ENCODE results near the gene TBC1D7.
A peak's percentile ranks its signal among the peaks of the same experiment; 100 is the strongest.

Gene TBC1D7

DNA sequence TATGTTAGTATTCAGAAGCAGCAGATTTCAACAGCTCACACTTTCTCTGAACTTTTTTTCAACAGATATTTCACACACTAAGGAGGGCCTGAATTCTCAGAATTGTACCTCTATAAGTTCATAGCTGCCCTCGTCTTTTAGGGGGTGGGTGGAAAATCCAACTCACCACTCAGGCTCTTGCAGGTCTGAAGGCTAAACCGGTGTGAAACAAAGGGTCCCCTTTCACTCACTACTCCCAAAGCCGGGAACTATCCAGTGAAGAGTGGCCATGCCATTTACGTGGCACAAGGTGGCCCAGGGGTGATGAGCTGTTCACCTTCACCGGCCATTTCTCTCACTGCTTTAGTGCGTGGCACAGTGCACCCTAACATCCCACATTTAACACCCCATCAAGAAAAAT is 24.2 kb downstream of the TBC1D7 start:
- TF ChIP-seq, protein P1, sequence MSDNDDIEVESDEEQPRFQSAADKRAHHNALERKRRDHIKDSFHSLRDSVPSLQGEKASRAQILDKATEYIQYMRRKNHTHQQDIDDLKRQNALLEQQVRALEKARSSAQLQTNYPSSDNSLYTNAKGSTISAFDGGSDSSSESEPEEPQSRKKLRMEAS (IDR thresholded peaks at IDR 0.05; ENCODE audit: low read depth, low read length) = no peak
- TF ChIP-seq POLR2A (IDR thresholded peaks at IDR 0.05; ENCODE audit: extremely low read depth, insufficient read length) (no peak), MYC (IDR thresholded peaks at IDR 0.05; ENCODE audit: low read depth, low read length) (no peak)
- TF ChIP-seq, protein P2, sequence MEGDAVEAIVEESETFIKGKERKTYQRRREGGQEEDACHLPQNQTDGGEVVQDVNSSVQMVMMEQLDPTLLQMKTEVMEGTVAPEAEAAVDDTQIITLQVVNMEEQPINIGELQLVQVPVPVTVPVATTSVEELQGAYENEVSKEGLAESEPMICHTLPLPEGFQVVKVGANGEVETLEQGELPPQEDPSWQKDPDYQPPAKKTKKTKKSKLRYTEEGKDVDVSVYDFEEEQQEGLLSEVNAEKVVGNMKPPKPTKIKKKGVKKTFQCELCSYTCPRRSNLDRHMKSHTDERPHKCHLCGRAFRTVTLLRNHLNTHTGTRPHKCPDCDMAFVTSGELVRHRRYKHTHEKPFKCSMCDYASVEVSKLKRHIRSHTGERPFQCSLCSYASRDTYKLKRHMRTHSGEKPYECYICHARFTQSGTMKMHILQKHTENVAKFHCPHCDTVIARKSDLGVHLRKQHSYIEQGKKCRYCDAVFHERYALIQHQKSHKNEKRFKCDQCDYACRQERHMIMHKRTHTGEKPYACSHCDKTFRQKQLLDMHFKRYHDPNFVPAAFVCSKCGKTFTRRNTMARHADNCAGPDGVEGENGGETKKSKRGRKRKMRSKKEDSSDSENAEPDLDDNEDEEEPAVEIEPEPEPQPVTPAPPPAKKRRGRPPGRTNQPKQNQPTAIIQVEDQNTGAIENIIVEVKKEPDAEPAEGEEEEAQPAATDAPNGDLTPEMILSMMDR (IDR thresholded peaks at IDR 0.05; ENCODE audit: low read depth, low read length) = no peak
- H3K4me3 ChIP-seq (ENCODE audit: low read depth, low read length) = no peak overlapping the region
- no peak for DNase-seq (ENCODE audit: low read depth)

DNA sequence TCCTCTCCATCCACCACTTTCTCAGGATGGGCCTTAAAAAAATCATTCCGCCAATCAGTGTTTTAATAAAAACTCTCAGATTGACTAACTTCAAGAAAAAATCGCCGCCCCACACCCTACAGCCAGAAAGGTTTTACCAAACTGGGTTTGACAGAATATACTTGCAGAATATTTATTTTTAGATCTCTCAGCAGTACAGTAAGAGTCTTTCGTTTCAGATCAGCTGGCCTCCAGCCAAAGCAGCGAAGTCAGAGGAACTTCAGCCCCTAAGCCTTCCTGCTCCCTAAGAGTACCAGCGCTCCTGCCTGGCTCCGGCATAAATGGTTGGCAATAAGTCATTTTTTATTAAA is 24.7 kb downstream of the TBC1D7 start:
- DNase-seq (ENCODE audit: low read depth) = no peak
- H3K4me3 ChIP-seq (ENCODE audit: low read depth, low read length) = no peak overlapping the region

DNA sequence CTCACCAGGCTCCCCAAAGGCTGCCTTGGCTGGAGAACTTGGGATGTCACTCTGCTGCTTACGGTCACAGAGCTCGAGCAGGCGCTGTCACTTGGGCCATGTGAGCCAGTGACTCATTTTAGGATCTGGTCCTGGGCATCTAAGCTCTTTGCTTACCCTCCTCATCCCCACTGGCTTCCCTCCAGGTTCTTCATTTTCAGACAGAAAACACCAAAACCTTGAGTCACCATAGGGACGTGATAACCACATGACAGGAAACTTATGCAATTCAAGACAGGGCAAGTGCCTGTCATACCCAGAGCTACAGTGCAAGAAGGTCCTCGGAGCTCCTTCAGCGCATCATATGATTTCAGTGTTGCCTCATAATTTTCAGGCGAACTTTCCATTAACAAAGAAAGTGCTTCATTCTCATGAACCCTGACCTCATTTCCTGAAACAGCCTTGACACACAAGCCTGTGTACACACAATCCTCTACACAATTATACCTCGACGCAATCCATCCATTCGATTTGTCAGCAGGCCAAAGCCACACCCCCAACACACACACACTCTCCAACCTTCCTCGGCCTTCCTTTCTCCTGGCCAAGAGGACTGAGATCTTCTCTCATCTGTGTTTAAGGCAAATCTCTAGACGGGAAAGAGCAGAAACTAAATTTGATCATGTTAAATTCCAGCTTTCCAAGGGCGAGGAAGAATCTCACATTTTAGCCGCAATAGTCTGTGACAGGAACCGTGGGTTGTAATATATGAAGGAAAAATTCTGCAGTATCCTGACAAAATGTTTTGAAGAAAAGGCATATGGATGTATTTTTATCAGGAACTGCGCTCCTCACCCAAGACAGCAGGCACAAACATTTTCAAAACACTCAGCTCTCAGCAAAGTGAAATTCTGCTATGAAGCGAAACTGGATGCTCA is 25.3 kb downstream of the TBC1D7 start:
- TF ChIP-seq, protein P1 (IDR thresholded peaks at IDR 0.05; ENCODE audit: low read depth, low read length) = peak; percentile 66
- TF ChIP-seq, protein P2 (IDR thresholded peaks at IDR 0.05; ENCODE audit: low read depth, low read length) = no peak
- TF ChIP-seq MYC (IDR thresholded peaks at IDR 0.05; ENCODE audit: low read depth, low read length) (peak; percentile 57; the same call in 1 of the 2 replicates), POLR2A (IDR thresholded peaks at IDR 0.05; ENCODE audit: extremely low read depth, insufficient read length) (no peak)
- no peak overlapping the region for H3K4me3 ChIP-seq (ENCODE audit: low read depth, low read length)

More for the DNA sequence above, 24.7 kb downstream of the TBC1D7 start:
- no peak for TF ChIP-seq MYC (IDR thresholded peaks at IDR 0.05; ENCODE audit: low read depth, low read length)
- TF ChIP-seq, protein P2 (IDR thresholded peaks at IDR 0.05; ENCODE audit: low read depth, low read length) = no peak
- TF ChIP-seq, protein P1 (IDR thresholded peaks at IDR 0.05; ENCODE audit: low read depth, low read length) = no peak
- TF ChIP-seq POLR2A (IDR thresholded peaks at IDR 0.05; ENCODE audit: extremely low read depth, insufficient read length) = no peak

DNA sequence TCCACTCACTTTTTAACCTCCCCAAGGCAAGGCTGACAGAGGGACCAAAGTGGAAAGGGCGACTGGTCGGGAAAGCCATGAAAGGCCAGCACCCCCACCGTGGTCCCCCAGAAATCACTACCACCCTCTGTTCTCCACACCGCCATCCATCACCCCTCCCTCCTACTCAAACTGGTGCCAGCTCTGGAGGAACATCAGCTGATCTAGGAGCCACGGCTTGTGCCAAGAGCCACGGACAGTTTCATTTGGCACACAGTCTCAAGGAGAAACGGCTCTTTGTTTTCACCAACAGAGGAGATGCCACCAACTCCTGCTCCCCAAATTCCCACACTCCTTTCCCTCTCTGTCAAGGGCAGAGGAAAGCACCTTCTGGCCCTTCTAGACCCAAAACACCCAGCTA is 26.0 kb downstream of the TBC1D7 start:
- TF ChIP-seq, protein P2 (IDR thresholded peaks at IDR 0.05; ENCODE audit: low read depth, low read length) = no peak
- TF ChIP-seq MYC (IDR thresholded peaks at IDR 0.05; ENCODE audit: low read depth, low read length) = no peak
- TF ChIP-seq, protein P1 (IDR thresholded peaks at IDR 0.05; ENCODE audit: low read depth, low read length) = no peak
- TF ChIP-seq POLR2A (IDR thresholded peaks at IDR 0.05; ENCODE audit: extremely low read depth, insufficient read length) = no peak
- no peak for DNase-seq (ENCODE audit: low read depth)
- no peak overlapping the region for H3K4me3 ChIP-seq (ENCODE audit: low read depth, low read length)

More for the DNA sequence above, 25.3 kb downstream of the TBC1D7 start:
- peak; percentile 95 for DNase-seq (ENCODE audit: low read depth)

DNA sequence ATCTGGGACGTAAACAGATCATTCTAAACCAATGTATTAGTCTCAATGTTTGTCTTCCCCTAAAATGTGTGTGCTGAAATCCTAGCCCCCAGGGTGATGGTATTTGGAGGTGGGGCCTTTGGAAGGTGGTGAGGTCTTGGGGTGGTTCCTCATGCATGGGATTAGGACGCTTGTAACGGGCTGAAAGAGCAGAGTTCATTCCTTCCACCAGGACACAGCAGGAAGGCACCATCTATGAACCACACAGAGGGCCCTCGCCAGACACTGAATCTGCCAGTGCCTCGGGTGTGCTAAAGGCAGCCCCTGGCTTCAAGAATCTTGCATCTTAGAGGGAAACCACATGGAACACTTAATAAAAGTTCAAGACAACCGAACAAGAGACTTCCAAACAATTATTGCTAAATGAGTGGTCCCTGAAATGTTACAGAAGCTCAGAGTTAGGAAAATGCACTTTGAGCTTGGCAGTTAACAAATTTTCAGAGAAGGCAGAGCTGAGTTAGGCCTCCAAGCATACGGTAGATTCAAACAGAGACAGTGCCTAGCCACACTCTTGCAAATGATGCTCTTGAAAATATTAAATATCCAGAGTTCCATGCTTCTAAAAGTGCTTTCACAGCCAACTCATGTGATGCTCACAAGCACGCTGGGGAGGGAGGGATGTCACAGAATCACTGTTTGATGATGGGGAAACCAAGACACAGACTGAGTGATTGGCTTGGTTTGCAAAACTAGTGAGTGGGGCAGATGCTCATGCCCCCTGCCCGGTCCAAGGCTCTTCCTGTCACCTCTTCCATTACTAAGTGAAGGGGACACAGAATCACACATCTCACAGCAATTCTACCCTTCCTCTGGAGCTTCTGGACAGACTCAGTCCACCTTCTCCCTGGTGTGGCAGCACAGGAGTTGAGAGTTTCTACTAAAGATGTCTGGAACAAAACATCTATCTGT is 27.4 kb downstream of the TBC1D7 start:
- TF ChIP-seq POLR2A (IDR thresholded peaks at IDR 0.05; ENCODE audit: extremely low read depth, insufficient read length) (no peak), MYC (IDR thresholded peaks at IDR 0.05; ENCODE audit: low read depth, low read length) (no peak)
- TF ChIP-seq, protein P2 (IDR thresholded peaks at IDR 0.05; ENCODE audit: low read depth, low read length) = no peak
- TF ChIP-seq, protein P1 (IDR thresholded peaks at IDR 0.05; ENCODE audit: low read depth, low read length) = no peak
- no peak overlapping the region for H3K4me3 ChIP-seq (ENCODE audit: low read depth, low read length)
- no peak for DNase-seq (ENCODE audit: low read depth)

Data from NB4 (cell line).